HG03457 (cell line): Measurements from ENCODE around the gene TULP1.
"Not testable (repeated sequence)": the region's sequence is repeated elsewhere in the genome, so short reads cannot be mapped to it uniquely, and the experiment has no call there.

ENCODE experiments used
- ATAC-seq: cut with Tn5 transposase; IDR thresholded peaks from one replicate; pipeline ENCODE4 v1.9.1; 2021; ENCODE audit warnings: moderate number of reproducible peaks; ENCODE audit not compliant: unreplicated experiment

The TULP1 gene

DNA sequence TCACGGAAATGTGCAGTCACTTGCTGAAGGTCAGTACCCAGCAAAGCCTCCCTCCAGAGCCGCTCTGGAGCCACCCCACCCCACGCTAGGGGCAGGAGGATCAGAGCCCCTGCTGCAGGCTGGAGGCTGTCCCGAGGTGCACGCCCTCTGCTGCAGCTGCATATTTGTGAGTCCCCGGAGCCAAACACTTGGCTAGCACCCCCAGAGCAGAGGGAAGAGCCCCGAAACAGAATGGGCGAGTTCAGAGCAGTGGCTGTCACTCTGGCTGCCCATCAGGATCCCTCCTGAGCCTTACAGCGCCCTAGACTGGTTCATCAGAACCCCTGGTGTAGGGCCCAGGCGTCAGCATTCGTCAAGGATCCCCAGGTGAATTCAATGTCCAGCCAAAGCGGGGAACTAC is 9.5 kb upstream of the TULP1 start:
- ATAC-seq: no peak

- no peak for ATAC-seq
Observed at GRCh38 chr6:35521235-35521634, 8.5 kb upstream of the TULP1 start.

- ATAC-seq: no peak
Observed at GRCh38 chr6:35519313-35520015, 6.8 kb upstream of the TULP1 start.

DNA sequence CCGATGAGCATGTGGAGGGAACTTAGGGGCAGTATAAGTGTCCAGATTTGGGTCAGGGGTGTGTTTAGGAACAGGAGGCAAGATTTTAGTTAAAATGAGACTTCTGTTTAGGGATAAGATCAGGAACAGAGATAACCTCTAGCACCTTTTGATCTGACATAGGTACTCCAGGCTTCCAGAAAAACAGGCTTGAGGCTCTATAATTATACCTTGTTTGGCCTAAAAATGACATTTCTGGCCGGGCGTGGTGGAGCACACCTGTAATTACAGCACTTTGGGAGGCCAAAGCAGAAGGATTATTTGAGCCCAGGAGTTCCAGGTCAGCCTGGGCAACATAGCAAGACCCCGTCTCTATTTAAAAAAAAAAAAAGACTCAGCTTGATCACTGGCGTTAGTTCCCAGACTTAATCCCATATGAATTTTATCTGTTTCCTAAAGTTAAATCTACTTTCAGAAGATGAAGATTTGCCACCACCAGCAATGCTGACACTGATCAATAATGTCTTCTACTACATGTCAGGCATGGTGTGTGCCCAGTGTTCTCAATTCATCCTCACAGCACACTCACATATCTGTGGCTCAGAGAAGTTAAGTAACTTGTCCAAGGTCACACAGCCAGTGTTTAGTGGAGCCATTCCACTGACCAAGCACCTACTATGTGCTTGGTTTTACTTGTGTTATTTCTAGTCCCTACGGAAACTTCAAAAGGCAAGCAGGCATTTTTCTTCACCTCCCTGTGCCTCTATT is 6.0 kb upstream of the TULP1 start:
- ATAC-seq: no peak

DNA sequence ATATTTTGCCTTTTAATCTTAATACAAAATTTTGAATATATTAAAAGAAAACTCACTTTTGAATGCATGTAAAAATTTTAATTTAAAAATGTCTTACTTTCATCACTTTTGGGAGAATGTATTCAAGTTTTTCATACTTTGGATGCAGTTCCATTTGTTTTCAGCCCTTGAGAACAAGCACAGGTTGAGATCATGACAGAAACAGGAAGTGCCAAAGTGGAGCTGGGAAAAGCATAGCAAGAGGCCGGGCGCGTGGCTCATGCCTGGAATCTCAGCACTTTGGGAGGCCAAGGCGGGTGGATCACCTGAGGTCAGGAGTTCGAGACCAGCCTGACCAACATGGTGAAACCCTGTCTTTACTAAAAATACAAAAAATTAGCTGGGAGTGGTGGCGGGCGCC is 5.3 kb upstream of the TULP1 start:
- not testable (repeated sequence) for ATAC-seq

DNA sequence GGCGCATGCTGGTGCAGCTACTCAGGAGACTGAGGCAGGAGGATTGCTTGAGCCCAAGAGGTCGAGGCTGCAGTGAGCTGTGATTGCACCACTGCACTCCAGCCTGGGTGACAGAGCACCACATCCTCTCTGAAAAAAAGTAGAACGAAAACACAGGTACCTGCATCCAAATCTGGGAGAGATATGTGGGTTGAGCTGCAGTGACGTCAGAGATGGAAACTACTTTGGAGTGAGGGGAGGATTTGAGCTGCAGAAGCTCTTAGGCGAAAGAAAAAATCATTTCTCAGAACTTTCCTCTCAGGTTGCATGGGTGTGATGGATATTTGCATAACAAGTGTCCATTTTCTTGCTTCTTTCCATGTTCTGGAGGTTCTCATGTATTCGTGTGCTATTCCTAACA is 4.0 kb upstream of the TULP1 start:
- ATAC-seq: no peak

GRCh38 chr6:35515939-35516338 is 3.2 kb upstream of the TULP1 start:
- not testable (repeated sequence) for ATAC-seq

DNA sequence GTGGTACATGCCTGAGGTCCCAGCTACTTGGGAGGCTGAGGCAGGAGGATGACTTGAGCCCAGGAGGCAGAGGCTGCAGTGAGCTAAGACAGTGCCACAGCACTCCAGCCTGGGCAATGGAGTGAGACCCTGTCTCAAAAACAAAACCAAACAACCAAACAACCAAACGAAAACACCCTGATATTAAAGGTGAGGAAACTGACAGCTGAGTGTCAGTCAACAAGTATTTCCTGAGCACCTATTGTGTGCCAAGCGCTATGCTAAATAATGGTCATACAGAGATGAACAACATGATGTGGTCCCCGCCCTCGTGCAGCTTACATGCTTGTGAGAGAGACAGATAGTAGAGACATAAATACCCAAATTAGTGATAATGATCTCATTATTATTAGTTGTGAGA is 1.9 kb upstream of the TULP1 start:
- ATAC-seq: no peak

- ATAC-seq: no peak
Observed at GRCh38 chr6:35512006-35512405, 690 bp downstream of the TULP1 start.

DNA sequence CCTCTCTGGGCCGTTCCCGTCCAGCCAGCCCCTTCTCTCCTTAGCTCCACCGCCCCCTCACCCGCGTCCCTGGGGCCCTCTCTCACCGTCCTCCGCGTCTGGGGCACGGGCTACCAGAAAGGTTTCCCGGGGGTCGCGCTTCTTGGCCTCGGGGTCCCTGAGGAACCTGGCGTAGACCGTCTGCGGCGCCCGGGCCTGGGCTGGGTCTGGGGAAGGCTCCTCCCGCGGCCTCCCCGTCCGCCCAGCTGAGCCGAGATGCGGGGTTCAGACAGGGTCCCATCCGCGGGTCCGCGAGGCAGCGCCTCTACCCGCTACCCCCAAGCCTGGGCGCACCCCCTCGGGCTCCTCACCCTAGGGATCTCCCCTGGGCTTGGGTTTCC is 1.1 kb downstream of the TULP1 start:
- ATAC-seq: no peak

- ATAC-seq: no peak
Observed at GRCh38 chr6:35510916-35511561, 1.7 kb downstream of the TULP1 start.

GRCh38 chr6:35508542-35508941 is 4.2 kb downstream of the TULP1 start:
- no peak for ATAC-seq

GRCh38 chr6:35508027-35508426 is 4.7 kb downstream of the TULP1 start:
- ATAC-seq: no peak

- no peak for ATAC-seq
Observed at GRCh38 chr6:35507221-35507620, 5.5 kb downstream of the TULP1 start.

DNA sequence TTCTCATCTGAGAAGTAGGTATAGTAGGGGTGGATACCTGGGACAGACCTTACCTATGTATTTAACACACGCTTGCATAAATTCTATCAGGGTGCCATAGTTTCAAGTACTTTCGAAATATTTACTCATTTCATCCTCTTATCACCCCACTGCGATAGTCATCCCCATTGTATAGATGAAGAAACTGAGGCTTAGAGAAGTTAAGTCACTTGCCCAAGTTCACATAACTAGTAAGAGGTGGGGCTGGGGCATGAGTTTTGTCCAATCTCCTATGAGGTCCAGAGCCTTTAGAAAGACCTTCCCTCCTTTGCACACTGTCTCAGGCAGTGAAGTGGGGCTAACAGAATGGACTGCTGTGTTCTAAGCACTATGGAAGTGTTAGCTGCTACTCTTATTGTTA is 6.2 kb downstream of the TULP1 start:
- ATAC-seq: no peak

GRCh38 chr6:35505999-35506412 is 6.7 kb downstream of the TULP1 start:
- ATAC-seq: no peak

- no peak for ATAC-seq
Observed at GRCh38 chr6:35503534-35503933, 9.2 kb downstream of the TULP1 start.

DNA sequence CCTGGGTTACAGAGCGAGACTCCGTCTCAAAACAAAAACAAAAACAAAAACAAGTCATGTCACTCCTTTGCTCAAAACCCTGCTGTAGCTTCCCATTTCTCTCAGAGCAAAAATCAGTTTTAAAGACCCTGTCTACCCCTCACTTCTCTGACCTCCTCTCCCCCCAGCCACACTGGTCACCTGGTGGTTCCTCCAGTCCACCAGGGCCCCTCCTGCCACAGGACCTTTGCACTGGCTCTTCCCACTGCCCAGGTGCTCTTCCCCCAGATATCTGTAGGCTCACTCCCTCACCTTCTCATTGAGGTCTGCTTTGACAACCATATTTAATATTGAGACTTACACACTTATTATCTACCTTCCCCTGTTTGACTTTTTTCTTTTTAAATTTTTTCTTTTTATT is 10.9 kb downstream of the TULP1 start:
- no peak for ATAC-seq

DNA sequence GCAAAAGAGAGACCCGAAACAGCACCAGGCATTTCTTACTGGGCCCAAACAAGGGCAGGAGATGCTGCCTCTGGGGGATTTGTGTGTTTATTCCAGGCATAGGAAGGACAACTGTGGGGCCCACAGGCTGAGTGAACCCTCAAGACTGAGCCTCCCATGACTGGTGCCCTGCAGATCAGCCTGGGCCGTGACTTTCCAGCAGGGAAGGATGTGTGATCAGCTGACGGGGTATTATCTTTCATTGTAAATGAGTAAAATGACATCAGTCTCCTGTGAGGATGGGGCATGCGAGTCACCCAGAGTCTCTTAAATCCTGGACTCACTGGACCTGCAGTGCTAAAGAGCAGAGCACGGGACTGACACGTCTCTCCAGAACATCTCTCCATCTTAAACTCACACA is 11.9 kb downstream of the TULP1 start:
- no peak for ATAC-seq

GRCh38 chr6:35499372-35499771 is 13.3 kb downstream of the TULP1 start:
- ATAC-seq: no peak

- no peak for ATAC-seq
Observed at GRCh38 chr6:35498422-35499067, 14.2 kb downstream of the TULP1 start.
